GM06990 (cell line): Measurements from ENCODE around the gene ERC2.

ENCODE experiments used
- DNase-seq: peaks from one replicate; pipeline ENCODE4 v3.0.0-alpha.2; 2011; ENCODE audit not compliant: insufficient read length; ENCODE audit errors: extremely low read depth
- H3K27me3 ChIP-seq: replicated peaks from 2 replicates; pipeline ENCODE4 v1.6.0; 2011; ENCODE audit warnings: low read length; ENCODE audit not compliant: control insufficient read depth, insufficient read depth
- H3K36me3 ChIP-seq: 2 replicates; pipeline ENCODE4 v1.5.1; 2011; ENCODE audit warnings: low read length; ENCODE audit not compliant: control insufficient read depth, insufficient read depth
- H3K4me3 ChIP-seq: replicated peaks from 2 replicates; pipeline ENCODE4 v1.5.1; 2011; ENCODE audit warnings: low read depth, mild to moderate bottlenecking, control low read depth, low read length
- TF ChIP-seq, protein P1 (sequence below): IDR thresholded peaks from 2 replicates; pipeline ENCODE4 v1.5.1; 2011; ENCODE audit warnings: low read length, control low read depth, mild to moderate bottlenecking, inconsistent platforms; ENCODE audit not compliant: insufficient read depth, poor library complexity, severe bottlenecking

Gene ERC2

DNA sequence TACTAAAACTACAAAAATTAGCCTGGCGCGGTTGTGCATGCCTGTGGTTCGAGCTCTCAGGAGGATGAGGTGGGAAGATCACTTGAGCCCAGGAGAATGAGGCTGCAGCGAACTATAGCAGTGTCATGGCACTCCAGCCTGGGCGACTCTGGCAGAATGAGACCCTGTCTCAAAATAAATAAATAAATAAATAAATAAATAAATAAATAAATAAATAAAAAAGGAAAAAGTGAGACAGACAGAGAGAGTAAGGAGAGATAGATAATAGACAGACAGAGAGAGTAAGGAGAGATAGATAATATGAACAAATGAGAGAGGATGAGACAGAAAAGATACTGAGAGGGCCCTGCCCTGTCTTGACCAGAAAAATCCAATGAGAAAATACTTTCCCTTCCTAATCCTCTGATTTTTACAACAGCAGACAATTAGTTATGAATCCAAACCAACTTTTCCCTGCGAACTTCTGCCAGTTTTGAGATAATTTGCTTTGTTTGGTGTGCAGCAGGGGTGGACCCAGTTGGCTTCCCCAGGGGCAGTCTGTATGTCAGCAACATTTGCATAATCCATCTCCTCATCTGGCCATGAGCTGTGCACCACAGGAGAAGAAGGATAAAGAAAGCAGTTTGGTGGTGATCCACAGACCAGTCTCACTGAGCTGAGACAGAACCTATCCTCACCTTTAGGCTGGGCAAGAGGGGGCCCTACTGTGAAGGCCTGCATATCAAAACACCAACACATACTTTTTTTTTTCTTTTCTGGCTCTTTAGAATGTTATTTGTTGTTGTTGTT is 692.7 kb downstream of the ERC2 start:
- H3K36me3 ChIP-seq, result no peaks in the 10 kb centered on the region
- H3K27me3 ChIP-seq, result peaks cover 2% of the 10 kb centered on the region; the same call in 1 of the 2 replicates
- no peak overlapping the region for H3K4me3 ChIP-seq
- DNase-seq, result no peak
- TF ChIP-seq, protein P1, sequence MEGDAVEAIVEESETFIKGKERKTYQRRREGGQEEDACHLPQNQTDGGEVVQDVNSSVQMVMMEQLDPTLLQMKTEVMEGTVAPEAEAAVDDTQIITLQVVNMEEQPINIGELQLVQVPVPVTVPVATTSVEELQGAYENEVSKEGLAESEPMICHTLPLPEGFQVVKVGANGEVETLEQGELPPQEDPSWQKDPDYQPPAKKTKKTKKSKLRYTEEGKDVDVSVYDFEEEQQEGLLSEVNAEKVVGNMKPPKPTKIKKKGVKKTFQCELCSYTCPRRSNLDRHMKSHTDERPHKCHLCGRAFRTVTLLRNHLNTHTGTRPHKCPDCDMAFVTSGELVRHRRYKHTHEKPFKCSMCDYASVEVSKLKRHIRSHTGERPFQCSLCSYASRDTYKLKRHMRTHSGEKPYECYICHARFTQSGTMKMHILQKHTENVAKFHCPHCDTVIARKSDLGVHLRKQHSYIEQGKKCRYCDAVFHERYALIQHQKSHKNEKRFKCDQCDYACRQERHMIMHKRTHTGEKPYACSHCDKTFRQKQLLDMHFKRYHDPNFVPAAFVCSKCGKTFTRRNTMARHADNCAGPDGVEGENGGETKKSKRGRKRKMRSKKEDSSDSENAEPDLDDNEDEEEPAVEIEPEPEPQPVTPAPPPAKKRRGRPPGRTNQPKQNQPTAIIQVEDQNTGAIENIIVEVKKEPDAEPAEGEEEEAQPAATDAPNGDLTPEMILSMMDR, result no peak

DNA sequence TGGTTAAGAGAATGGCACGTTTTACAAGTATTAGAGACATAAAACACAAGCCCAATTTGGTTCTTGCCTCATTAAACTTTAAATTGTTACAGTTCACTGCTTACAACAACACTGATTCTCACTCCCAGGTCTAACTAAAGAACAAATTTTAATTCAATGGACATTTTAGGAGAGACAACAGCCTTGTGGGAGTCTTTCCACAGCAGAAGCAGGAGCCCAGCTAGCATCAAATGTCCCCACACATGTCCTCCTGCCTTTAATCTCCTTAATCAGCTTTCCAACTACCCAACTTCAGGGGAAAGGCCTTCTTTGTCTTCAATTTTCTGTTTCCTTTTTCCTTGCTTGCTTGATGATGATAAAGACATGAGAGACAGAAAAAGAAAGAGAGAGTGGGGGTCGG is 693.4 kb downstream of the ERC2 start:
- H3K27me3 ChIP-seq, result peaks cover 2% of the 10 kb centered on the region; the same call in 1 of the 2 replicates
- no peak overlapping the region for H3K4me3 ChIP-seq
- no peaks in the 10 kb centered on the region for H3K36me3 ChIP-seq
- TF ChIP-seq, protein P1, result no peak
- DNase-seq, result no peak

DNA sequence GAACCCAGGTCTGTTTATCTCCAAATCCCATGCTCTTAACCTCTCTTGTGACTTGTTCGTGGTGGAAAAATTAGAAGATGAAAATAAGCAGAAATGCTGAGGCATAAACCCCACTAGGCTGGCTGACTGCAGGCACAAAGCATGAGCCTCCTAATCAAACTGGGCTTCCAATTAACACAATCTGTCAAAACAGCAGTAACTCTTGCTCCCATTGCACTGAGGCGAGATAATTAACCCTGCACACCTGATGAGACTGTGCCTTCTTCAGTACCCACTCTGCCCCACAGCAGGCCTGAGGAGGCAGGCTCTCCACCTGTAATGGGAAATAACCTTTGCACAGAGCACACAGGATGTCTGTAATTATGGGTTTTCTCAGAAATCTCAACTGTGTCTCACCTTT is 696.8 kb downstream of the ERC2 start:
- H3K4me3 ChIP-seq, result no peak overlapping the region
- H3K36me3 ChIP-seq, result no peaks in the 10 kb centered on the region
- TF ChIP-seq, protein P1, result no peak
- no peak for DNase-seq
- peaks cover 2% of the 10 kb centered on the region; the same call in 1 of the 2 replicates for H3K27me3 ChIP-seq

- no peak overlapping the region for H3K4me3 ChIP-seq
- TF ChIP-seq, protein P1, result no peak
- H3K36me3 ChIP-seq, result no peaks in the 10 kb centered on the region
- no peak for DNase-seq
- no peaks in the 10 kb centered on the region; the same call in 1 of the 2 replicates for H3K27me3 ChIP-seq
Measured at GRCh38 chr3:55770077-55770476, 698.2 kb downstream of the ERC2 start.

DNA sequence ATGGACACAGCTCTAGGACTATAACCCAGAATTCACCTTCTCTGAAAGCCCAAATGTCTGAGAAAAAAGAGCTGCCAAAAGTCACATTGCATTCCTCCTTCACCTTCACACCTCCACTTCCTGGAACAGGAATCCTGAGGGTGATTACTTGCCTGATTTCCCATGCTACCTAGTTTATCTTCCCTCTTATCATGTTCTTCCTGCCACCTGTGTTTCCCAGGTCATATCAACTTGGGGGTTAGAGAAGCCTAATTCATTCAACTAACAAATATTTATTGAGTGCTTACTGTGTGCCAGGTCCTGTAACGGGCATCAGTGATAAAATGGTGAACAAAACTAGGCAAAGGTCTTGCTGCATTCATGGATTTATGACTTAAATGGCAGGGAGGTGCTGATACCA is 701.5 kb downstream of the ERC2 start:
- TF ChIP-seq, protein P1, result no peak
- no peaks in the 10 kb centered on the region for H3K36me3 ChIP-seq
- H3K27me3 ChIP-seq, result no peaks in the 10 kb centered on the region; the same call in 1 of the 2 replicates
- DNase-seq, result no peak
- H3K4me3 ChIP-seq, result no peak overlapping the region
